GM19043 (cell line): ENCODE data around the gene DTNB.
"Not testable (repeated sequence)": the region's sequence is repeated elsewhere in the genome, so short reads cannot be mapped to it uniquely, and the experiment has no call there.

ENCODE experiments used
- ATAC-seq: cut with Tn5 transposase; IDR thresholded peaks from one replicate; pipeline ENCODE4 v1.9.1; 2021; ENCODE audit warnings: low read depth; ENCODE audit not compliant: unreplicated experiment

Gene DTNB

DNA sequence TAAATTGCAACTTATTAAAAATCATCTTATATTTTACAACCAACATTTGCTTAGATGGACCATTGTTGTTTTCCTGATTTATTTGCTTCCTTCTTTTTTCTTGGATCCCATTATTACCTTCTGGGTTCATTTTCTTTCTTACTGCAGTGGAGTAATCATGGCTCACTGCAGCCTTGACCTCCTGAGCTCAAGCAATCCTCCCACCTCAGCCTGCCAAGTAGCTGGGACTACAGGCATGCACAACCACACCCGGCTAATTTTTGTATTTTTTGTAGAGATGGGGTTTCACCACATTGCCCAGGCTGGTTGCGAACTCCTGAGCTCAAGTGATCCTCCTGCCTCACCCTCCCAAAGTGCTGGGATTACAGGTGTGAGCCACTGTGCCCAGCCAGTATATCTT lies 123.8 kb downstream of the DTNB start:
- not testable (repeated sequence) for ATAC-seq

DNA sequence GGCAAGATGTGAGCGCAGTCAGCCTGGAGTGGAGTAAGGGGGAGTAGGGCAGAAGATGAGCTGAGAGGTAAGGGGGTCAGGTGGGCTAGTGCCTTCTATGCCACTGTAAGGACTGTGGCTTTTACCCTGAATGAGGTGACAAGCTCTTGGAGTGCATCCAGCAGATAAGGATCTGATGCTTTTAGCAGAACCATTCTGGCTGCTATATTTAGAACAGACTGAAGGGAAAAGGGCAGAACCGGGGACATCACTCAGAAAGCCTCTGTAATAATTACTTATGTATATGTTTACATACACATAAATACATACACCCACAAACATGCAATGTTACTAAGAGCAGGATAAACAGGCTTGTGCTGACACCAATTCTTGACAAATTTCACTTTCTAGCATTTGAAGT lies 124.8 kb downstream of the DTNB start:
- ATAC-seq = no peak

DNA sequence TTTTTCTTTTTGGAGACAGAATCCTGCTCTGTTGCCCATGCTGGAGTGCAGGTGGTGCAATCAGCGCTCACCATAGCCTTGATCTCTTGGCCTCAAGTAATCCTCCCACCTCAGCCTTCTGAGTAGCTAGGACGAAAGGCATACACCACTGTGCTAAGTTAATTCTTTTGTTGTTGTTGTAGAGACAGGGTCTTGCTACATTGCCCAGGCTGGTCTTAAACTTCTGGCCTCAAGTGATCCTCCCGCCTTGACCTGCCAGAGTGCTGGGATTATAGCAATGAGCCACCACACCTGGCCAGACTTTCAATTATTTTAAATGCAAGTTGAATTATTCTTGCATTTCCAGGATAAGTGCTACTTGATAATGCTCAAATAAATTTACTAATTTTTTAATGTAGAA lies 126.5 kb downstream of the DTNB start:
- no peak for ATAC-seq

- no peak for ATAC-seq
Observed at GRCh38 chr2:25545899-25546298, 127.5 kb downstream of the DTNB start.

DNA sequence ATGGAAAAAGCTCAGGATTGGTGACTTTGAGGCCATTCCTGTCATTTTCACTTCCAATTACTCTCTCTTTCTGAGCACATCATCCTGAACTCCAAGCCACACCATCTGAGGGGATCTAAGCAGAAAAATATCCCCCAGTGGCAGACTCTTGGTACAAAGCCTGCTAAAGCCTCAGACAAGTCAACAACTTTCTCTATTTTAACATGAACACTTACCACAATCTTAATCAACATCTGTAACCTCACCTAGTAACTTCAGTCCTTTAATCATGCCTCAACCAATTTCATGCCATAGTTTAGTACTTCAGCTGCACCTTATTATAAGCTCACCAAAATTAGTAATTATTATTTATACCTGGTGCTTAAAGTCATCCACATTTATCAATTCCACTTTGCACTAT lies 128.9 kb downstream of the DTNB start:
- ATAC-seq = no peak

- ATAC-seq = no peak
Observed at GRCh38 chr2:25543939-25544338, 129.4 kb downstream of the DTNB start.

- no peak for ATAC-seq
Observed at GRCh38 chr2:25541378-25541777, 132.0 kb downstream of the DTNB start.

DNA sequence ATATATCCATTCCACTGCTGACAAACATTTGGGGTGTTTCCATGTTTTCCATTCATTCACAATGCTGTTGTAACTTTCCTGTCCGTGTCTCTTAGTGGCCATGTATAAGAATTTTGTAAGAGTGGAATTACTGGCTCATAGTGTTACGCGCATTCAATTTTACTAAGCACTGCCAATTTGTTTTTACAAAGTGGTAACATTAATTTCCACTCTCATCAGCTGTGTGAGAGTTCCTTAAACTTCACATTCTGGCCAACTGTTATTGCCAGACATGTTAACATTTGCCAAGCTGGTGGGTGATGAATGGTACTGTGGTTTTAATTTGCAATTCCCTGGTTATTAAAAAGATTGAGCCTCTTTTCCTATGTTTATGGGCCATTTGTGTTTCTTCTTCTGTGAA lies 134.2 kb downstream of the DTNB start:
- ATAC-seq = no peak

GRCh38 chr2:25537526-25537925 lies 135.9 kb downstream of the DTNB start:
- no peak for ATAC-seq

DNA sequence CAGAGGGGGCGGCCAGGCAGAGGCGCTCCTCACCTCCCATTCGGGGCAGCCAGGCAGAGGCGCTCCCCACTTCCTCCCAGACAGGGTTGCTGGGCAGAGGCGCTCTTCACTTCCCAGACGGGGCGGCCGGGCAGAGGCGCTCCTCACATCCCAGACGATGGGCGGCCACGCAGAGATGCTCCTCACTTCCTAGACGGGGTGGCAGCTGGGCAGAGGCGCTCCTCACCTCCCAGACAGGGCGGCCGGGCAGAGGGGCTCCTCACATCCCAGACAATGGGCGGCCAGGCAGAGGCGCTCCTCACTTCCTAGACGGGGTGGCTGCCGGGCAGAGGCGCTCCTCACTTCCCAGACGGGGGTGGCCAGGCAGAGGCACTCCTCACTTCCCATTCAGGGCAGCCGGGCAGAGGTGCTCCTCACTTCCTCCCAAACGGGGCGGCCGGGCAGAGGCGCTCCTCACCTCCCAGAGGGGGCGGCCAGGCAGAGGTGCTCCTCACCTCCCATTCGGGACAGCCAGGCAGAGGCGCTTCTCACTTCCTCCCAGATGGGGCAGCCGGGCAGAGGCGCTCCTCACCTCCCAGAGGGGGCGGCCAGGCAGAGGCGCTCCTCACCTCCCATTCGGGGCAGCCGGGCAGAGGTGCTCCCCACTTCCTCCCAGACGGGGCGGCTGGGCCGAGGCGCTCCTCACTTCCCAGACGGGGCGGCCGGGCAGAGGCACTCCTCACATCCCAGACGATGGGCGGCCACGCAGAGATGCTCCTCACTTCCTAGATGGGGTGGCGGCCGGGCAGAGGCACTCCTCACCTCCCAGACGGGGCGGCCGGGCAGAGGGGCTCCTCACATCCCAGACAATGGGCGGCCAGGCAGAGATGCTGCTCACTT lies 137.7 kb downstream of the DTNB start:
- ATAC-seq = not testable (repeated sequence)

DNA sequence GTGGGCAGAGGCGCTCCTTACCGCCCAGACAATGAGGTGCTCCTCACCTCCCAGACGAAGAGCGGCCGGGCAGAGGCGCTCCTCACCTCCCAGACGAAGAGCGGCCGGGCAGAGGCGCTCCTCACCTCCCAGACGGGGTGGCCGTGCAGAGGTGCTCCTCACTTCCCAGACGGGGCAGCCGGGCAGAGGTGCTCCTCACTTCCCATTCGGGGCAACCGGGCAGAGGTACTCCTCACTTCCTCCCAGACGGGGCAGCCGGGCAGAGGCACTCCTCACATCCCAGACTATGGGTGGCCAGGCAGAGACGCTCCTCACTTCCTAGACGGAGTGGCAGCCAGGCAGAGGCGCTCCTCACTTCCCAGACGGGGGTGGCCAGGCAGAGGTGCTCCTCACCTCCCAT lies 138.4 kb downstream of the DTNB start:
- not testable (repeated sequence) for ATAC-seq

DNA sequence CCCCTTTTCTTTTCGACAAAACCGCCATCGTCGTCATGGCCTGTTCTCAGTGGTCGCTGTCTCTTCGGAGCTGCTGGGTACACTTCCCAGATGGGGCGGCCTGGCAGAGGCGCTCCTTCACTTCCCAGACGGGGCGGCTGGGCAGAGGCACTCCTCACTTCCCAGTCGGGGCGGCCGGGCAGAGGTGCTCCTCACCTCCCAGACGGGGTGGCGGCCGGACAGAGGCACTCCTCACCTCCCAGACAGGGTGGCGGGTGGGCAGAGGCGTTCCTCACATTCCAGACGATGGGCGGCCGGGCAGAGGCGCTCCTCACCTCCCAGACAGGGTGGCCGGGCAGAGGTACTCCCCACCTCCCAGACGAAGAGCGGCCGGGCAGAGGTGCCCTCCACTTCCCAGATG lies 138.9 kb downstream of the DTNB start:
- no peak for ATAC-seq

GRCh38 chr2:25533771-25534170 lies 139.6 kb downstream of the DTNB start:
- not testable (repeated sequence) for ATAC-seq

GRCh38 chr2:25532521-25532920 lies 140.9 kb downstream of the DTNB start:
- ATAC-seq = no peak

DNA sequence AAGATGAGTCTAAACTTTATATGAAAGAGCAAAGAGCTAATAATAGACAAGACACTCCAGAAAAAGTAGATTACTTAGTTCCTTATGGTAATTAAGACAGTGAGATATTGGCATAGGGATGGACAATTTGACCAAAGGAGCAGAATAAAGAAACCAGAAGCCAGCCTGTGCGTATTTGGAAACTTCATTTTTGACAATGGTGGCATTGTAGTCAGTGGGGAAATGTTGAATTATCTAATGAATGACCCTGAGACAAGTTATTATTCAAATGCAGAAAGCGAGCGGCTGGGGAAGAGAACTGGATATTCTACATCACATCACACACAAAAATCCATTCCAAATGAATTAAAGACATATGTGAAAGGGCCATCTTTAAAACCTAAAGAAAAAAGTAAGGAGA lies 144.3 kb downstream of the DTNB start:
- ATAC-seq = no peak

GRCh38 chr2:25528173-25528572 lies 145.2 kb downstream of the DTNB start:
- no peak for ATAC-seq

DNA sequence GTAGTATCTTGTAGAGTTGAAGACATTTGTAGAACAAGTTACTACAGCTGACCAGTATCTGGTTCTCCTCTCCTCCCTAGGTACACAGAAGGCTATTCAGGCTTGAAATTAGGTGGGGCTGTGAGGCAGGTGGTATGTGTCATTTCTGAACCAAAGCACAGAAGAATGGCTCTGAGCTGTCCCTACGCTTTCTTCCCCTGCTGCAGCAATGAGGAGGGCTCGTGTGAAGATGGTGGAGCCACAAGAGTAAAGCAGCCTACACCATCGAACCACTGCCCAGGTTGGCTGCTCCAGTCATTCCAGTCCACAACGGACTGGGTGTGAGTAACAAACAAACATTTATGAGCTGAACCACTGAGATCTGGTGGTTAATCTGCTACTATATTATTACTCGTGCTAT lies 148.9 kb downstream of the DTNB start:
- ATAC-seq = no peak

- no peak for ATAC-seq
Observed at GRCh38 chr2:25523060-25523459, 150.3 kb downstream of the DTNB start.

- peak; percentile 57 for ATAC-seq
Observed at GRCh38 chr2:25521665-25522387, 151.6 kb downstream of the DTNB start.

DNA sequence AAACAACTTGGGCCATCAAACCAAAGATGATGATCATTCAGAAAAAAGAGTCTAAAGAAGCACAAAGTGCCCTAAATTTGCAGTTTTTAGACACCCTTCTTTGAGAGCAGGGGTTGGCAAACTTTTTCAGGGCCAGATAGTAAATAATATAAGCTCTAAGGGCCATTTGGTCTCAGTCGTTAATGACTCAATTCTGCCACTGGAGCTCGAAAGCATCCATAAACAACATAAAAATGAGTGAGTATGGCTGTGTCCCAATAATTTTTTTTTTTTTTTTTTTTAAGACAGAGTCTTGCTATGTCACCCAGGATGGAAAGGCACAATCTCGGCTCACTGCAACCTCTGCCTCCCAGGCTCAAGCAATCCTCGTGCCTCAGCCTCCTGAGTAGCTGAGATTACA lies 152.3 kb downstream of the DTNB start:
- no peak for ATAC-seq

DNA sequence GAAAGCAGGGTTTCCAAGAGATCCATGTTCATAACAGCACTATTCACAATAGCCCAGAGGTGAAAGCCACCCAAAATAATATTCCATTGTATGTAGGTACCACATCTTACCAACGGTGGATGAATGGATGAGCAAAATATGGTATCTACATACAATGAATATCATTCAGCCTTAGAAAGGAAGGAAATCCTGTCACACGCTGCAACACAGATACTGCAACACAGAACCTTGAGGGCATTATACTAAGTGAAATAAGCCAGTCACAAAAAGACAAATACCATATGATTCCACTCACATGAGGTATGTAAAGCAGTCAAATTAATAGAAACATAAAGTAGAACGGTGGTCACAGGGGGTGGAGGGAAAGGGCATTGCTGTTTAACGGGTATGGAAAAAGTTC lies 155.7 kb downstream of the DTNB start:
- no peak for ATAC-seq

DNA sequence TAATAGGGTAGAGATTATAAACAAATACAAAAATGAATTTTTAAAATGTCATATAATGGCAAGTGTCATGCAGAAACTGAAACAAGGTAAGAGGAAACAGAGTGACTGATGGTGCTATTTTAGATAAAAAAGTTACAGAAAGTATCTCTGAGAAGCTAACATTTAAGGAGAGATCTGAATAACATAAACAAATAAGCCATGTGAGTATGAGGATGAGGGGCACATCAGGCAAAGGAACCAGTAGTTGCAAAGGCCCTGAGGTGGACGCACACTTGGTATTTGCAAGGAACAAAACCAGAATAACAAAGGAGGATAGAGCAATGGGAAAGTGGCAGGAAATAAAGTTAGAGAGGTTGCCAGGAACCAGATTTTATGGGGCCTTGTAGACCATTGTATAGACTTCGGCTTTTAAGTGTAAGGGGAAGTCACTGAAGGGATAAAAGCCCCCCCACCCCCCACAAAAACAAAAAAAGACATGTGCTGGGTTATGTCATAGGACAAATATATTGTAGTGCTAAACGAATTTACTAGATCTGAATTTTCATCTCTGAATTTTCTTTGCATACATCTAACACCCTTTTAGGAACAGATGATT lies 159.2 kb downstream of the DTNB start:
- no peak for ATAC-seq
